Subcutaneous adipose tissue (tissue), 4 donors: ENCODE results near the gene TET2. TPM values are rescaled to one million over a fixed set of nuclear protein-coding genes. Genes with fewer than 3 reads are reported as not detected.

Source experiments
- total RNA-seq, 4 donors: library from RNA; depleted of rRNA; stranded (reverse); fragments of >200 nt; gene quantifications; one replicate each; pipeline ENCODE4 v1.1.0, GENCODE V29; 2016
- TF ChIP-seq, protein P1 (sequence below): fragments of 450-650 bp; IDR thresholded peaks from one replicate; pipeline ENCODE4 v1.5.1; 2016; ENCODE audit warnings: low read depth, mild to moderate bottlenecking, control low read depth, antibody characterized with exemption, moderate library complexity

The TET2 gene
- total RNA-seq, 4 donors from 2014 or later: 20.5 to 35.4 (median 25.3) TPM

DNA sequence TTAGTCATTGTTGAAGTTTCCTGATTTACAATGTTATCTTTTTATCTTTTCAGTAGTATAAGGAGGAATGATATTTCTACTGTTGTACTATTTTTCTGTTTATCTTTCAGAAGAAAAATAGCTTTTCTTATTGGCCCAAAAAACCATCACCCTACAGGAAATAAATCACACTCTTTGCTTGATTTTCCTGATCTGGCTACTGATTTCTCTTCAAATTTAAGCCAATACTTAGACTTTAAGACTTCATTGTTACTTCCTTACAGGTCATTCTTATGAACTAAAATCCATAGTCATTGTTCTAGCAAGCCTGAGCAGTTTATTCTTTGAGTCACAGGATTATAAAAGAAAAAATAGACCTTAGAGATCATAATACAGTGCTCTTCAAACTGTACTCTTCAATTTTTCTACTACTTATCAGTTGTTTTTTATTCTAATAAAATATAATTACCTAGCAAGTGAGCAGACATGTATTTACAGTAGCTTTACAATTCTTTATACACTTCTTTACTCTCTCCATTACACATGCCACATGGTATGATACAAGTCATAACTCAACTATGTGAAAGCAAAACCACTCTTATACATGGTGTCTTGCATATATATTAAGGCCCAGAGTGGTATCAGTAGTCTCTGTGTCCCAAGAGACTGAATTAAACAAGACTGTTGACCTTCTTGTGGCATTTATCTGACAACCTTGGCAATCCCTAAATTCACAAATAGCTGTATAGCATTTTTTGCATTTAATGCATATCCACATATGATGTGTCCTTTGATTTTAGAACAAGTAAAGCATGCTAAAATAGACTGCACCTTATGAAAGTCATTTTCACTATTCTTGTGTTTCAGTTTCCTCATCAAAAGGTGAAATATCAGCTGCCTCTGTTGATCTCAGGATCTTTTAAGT, 47.9 kb downstream of the TET2 start:
- TF ChIP-seq, protein P1, sequence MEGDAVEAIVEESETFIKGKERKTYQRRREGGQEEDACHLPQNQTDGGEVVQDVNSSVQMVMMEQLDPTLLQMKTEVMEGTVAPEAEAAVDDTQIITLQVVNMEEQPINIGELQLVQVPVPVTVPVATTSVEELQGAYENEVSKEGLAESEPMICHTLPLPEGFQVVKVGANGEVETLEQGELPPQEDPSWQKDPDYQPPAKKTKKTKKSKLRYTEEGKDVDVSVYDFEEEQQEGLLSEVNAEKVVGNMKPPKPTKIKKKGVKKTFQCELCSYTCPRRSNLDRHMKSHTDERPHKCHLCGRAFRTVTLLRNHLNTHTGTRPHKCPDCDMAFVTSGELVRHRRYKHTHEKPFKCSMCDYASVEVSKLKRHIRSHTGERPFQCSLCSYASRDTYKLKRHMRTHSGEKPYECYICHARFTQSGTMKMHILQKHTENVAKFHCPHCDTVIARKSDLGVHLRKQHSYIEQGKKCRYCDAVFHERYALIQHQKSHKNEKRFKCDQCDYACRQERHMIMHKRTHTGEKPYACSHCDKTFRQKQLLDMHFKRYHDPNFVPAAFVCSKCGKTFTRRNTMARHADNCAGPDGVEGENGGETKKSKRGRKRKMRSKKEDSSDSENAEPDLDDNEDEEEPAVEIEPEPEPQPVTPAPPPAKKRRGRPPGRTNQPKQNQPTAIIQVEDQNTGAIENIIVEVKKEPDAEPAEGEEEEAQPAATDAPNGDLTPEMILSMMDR: no peak

DNA sequence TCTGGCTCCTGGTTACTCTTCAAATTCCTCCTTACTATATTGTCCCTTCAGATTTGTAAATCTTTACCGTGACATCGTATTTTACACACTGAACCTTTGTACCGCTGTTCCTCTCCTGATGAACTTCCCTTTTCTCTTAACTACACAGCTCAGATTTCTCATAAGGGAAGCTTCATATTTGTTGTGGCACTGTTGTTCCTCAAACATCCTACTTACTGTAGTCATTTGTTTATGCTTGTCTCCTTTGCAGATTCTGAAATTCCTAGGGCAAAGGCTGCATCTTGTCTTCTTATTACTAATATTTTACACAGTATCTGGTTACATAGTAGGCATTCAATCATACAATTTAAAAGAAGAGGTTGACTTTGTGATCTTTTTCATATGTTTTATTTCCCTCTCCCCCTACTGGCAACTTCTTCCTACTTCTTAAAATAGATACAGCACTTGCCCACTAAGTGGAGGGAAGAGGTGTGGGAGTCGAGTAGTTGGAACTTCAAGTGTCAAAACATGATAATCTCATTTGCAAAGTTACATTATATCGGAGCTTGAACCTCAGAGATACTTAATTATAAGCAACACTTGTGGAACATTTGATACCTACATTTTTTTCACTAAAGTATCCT, 50.0 kb downstream of the TET2 start:
- TF ChIP-seq, protein P1: no peak

DNA sequence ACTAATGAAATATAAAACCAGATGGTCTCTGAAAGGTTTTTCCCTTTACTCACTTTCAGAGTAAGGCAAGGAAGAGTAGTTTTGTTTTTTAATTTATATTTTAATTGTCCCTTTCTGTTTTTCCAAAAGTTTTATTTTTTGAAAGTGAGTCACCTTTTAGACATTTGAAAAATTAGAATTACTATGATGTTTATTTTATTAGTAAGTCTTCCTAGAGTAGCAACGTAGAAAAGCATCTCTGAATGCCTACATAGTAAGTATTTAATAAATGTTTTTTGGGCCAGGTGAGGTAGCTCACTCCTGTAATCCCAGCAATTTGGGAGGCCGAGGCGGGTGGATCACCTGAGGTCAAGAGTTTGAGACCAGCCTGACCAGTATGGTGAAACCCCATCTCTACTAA, 51.1 kb downstream of the TET2 start:
- TF ChIP-seq, protein P1: no peak

DNA sequence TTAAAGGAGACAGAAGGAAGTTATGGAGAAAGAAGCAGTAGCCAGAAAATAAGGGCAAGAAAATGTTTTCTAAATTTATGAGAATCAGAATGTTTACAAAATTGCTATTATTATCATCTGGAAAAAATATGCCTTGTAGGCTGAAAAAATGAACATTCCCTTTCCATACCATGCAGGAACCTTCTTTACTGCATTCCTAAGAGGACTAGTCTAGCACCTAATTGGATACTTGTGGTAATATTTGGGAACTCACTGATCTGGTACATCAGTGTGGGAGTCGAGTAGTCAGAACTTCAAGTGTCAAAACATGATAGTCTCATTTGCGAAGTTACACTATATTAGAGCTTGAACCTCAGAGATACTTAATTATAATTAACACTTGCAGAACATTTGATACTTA, 51.9 kb downstream of the TET2 start:
- TF ChIP-seq, protein P1: no peak

DNA sequence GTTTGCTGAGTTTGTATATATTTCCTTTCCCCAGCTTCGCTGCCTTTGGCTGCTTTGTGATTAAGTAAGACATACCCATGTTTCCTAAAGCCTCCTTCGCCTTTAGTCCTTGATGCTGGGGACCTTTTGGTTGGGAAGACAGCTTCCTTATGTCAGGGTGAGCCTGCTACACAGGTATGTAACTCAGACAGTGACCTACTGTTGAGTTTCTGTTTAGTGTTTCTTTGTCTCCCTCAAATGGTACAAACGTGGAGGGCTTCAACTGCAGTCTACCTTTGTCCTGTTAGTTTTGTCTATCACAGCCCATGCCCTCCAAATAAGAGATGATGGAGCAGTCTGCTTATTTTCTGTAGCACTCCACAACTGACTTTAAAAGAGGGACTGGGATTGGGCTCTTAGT, 59.5 kb downstream of the TET2 start:
- TF ChIP-seq, protein P1: no peak

DNA sequence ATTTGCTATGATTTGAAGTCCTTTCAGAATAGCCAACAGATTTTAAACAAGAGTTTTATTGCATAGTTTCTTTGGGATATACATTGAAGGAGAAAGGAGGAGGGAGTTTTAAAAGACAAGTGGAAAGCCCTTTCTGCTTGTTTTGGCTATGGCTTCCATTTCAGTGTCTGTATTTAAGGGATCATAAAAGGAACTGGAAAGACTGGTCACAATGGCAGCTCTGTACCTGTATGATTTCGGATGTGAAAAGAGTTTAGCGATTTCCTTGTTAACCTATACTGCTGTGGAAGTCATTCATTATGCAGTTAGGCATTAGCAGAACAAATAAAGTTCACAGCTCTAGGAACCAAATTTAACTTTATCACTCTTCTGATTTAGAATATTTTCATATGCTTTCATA, 60.7 kb downstream of the TET2 start:
- TF ChIP-seq, protein P1: no peak

DNA sequence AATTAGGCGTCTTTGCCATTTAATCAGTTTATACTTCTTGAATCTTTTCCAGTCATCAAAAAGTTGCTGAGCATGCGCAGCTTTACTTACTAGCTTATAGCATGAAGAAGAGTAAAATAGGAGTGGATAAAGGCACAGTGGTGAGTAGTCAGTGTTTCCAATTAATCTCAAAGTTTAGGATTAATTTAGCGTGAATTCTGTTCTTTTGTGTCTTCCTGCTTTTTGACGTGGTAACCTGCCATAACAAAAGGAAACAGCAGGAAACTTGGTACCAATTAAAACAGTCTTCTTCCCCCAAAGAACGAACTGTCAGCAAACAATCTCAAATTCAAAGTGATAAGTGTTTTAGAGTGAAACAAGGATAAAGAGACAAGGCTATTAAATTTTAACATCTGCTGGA, 61.9 kb downstream of the TET2 start:
- TF ChIP-seq, protein P1: no peak
